ENCODE data around the gene CREG2. TPM values are rescaled to one million over a fixed set of nuclear protein-coding genes. Genes with fewer than 3 reads are reported as not detected.

Gene CREG2
- polyA plus RNA-seq, 1 experiment: not detected

DNA sequence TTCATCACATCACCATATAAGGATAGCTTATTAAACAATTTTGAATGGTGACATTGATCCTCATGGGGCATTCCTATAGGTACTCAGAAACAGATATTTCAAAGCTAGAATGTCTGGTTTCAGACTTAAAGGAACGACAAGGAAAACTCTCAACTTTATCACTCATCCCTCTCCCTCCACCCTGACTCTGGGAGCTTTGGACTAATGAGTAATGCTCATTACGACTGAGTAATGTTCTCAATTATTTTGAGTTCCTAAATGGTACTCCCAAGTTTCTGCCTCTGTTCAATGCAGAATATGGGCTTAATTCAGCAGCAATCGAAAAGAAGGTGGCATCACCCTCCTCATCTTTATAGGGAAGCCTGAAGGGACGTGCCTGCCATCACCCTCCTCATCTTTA lies 44.2 kb upstream of the CREG2 start:
- no peak for DNase-seq (ENCODE audit: low read depth)
- Histone ChIP-seq H3K27me3 (ENCODE audit: control insufficient read depth, insufficient read depth, low read length) (no peaks in the 10 kb centered on the region), H3K36me3 (ENCODE audit: control insufficient read depth, insufficient read depth, low read length) (no peaks in the 10 kb centered on the region), H3K4me3 (ENCODE audit: low read depth, low read length) (no peak overlapping the region)
- TF ChIP-seq, protein P1, sequence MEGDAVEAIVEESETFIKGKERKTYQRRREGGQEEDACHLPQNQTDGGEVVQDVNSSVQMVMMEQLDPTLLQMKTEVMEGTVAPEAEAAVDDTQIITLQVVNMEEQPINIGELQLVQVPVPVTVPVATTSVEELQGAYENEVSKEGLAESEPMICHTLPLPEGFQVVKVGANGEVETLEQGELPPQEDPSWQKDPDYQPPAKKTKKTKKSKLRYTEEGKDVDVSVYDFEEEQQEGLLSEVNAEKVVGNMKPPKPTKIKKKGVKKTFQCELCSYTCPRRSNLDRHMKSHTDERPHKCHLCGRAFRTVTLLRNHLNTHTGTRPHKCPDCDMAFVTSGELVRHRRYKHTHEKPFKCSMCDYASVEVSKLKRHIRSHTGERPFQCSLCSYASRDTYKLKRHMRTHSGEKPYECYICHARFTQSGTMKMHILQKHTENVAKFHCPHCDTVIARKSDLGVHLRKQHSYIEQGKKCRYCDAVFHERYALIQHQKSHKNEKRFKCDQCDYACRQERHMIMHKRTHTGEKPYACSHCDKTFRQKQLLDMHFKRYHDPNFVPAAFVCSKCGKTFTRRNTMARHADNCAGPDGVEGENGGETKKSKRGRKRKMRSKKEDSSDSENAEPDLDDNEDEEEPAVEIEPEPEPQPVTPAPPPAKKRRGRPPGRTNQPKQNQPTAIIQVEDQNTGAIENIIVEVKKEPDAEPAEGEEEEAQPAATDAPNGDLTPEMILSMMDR (IDR thresholded peaks at IDR 0.05; ENCODE audit: insufficient read depth, low read depth, low read length): no peak
- CTCF ChIA-PET: interaction anchor here (1.7 kb wide), 1 partner anchor 13 kb away, joined by 9 read pairs; no protein-coding TSS in a partner anchor
- POLR2A ChIA-PET: no interaction called here

- ChIA-PET POLR2A (no interaction called here), CTCF (interaction anchor here (1.7 kb wide), 1 partner anchor 11 kb away, joined by 9 read pairs; no protein-coding TSS in a partner anchor)
- TF ChIP-seq, protein P1 (IDR thresholded peaks at IDR 0.05; ENCODE audit: insufficient read depth, low read depth, low read length): no peak
- Histone ChIP-seq H3K36me3 (ENCODE audit: control insufficient read depth, insufficient read depth, low read length) (no peaks in the 10 kb centered on the region), H3K27me3 (ENCODE audit: control insufficient read depth, insufficient read depth, low read length) (no peaks in the 10 kb centered on the region), H3K4me3 (ENCODE audit: low read depth, low read length) (no peak overlapping the region)
- peak; percentile 66 for DNase-seq (ENCODE audit: low read depth)
Measured at GRCh38 chr2:101430156-101430555, 42.9 kb upstream of the CREG2 start.

GRCh38 chr2:101429453-101429852 lies 42.1 kb upstream of the CREG2 start:
- no peaks in the 10 kb centered on the region for H3K36me3 ChIP-seq (ENCODE audit: control insufficient read depth, insufficient read depth, low read length)
- TF ChIP-seq, protein P1 (IDR thresholded peaks at IDR 0.05; ENCODE audit: insufficient read depth, low read depth, low read length): no peak
- ChIA-PET CTCF (interaction anchor here (1.0 kb wide), 1 partner anchor 402 kb away, joined by 3 read pairs; no protein-coding TSS in a partner anchor), POLR2A (no interaction called here)
- H3K4me3 ChIP-seq (ENCODE audit: low read depth, low read length): no peak overlapping the region
- no peaks in the 10 kb centered on the region for H3K27me3 ChIP-seq (ENCODE audit: control insufficient read depth, insufficient read depth, low read length)
- DNase-seq (ENCODE audit: low read depth): no peak

DNA sequence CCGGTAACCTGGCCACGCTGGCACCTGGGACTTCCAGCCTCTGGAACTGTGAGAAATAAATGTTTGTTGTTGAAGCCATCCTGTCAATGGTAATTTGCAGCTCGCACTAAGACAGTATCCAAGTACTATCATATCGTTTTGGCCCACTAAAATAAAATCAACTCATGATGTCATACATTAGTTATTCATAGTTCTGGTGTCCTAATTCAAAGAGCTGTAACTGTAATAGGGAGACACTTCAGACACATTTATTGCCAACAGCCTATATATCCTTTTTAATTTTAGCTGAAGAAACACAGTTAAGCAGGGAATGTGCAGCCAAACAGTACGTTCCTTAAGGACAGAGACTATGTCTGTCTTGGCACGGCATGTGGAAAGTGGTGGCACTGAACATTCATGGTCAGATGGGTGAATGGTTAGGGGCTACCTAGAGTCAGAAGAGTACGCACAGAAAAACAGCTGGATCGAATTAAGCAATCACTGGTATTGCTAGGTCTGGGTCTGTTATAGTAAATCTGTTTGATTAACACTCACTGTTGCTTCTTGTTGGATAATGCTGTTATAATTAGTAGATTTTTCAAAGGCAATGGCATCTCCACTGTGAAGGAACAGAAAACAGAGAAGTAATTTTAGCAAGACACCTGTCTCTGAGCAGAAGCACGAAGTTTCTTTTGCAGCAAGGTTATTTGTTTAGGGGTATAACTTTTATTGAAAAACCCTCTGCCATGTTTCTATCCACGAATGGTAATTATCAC lies 41.3 kb upstream of the CREG2 start:
- H3K4me3 ChIP-seq (ENCODE audit: low read depth, low read length): no peak overlapping the region
- POLR2A ChIA-PET: no interaction called here
- no peak for DNase-seq (ENCODE audit: low read depth)
- no peaks in the 10 kb centered on the region for H3K27me3 ChIP-seq (ENCODE audit: control insufficient read depth, insufficient read depth, low read length)
- no peaks in the 10 kb centered on the region for H3K36me3 ChIP-seq (ENCODE audit: control insufficient read depth, insufficient read depth, low read length)
- TF ChIP-seq, protein P1 (IDR thresholded peaks at IDR 0.05; ENCODE audit: insufficient read depth, low read depth, low read length): no peak
- CTCF ChIA-PET: interaction anchor here (0.9 to 1.0 kb wide), 2 partner anchors 35 to 403 kb away, joined by 3 read pairs; no protein-coding TSS in a partner anchor

GRCh38 chr2:101427743-101428142 lies 40.4 kb upstream of the CREG2 start:
- CTCF ChIA-PET: interaction anchor here (0.9 to 1.9 kb wide), 2 partner anchors 9 to 36 kb away, joined by 3 to 6 read pairs; no protein-coding TSS in a partner anchor

More at GRCh38 chr2:101427743-101428142, 40.4 kb upstream of the CREG2 start:
- TF ChIP-seq, protein P1 (IDR thresholded peaks at IDR 0.05; ENCODE audit: insufficient read depth, low read depth, low read length): no peak
- Histone ChIP-seq H3K27me3 (ENCODE audit: control insufficient read depth, insufficient read depth, low read length) (no peaks in the 10 kb centered on the region), H3K36me3 (ENCODE audit: control insufficient read depth, insufficient read depth, low read length) (no peaks in the 10 kb centered on the region), H3K4me3 (ENCODE audit: low read depth, low read length) (no peak overlapping the region)
- POLR2A ChIA-PET: no interaction called here
- DNase-seq (ENCODE audit: low read depth): no peak

All from BJ (cell line).